Tibial nerve (tissue), 4 donors: ENCODE results near the gene FMO3. TPM values are rescaled to one million over a fixed set of nuclear protein-coding genes. Genes with fewer than 3 reads are reported as not detected.

ENCODE experiments used
- DNase-seq, 2 donors: peaks; one replicate each; pipeline ENCODE4 v3.0.0-alpha.2; 2019; ENCODE audit warnings: low spot score in 2 of 2
- H3K27ac ChIP-seq, 4 donors: fragments of 200-600 bp; sonication (generic) in 3 of 4; one replicate each; pipeline ENCODE4 v1.5.1; 2017 to 2019; ENCODE audit warnings: mild to moderate bottlenecking in 1 of 4
- H3K27me3 ChIP-seq, 2 donors: fragments of 200-600 bp; sonication (generic) in 1 of 2; one replicate each; pipeline versions ENCODE4 v1.5.1 to v1.6.0; 2017 to 2019
- H3K36me3 ChIP-seq, 3 donors: fragments of 200-600 bp; sonication (generic); one replicate each; pipeline ENCODE4 v1.5.1; 2018 to 2019
- H3K4me1 ChIP-seq, 4 donors: fragments of 200-600 bp; sonication (generic) in 3 of 4; one replicate each; pipeline ENCODE4 v1.5.1; 2017 to 2019
- H3K4me3 ChIP-seq, 4 donors: fragments of 200-600 bp; sonication (generic) in 3 of 4; one replicate each; pipeline ENCODE4 v1.5.1; 2017 to 2019; ENCODE audit warnings: mild to moderate bottlenecking in 1 of 4, moderate library complexity in 1 of 4
- H3K9me3 ChIP-seq, 4 donors: fragments of 200-600 bp; sonication (generic) in 3 of 4; one replicate each; pipeline ENCODE4 v1.5.1; 2017 to 2019
- EP300 ChIP-seq, 2 donors: sonication (generic); formaldehyde crosslinking; IDR thresholded peaks; one replicate each; pipeline ENCODE4 v1.6.1; 2017; ENCODE audit warnings: antibody characterized with exemption in 2 of 2, mild to moderate bottlenecking in 1 of 2
- POLR2A ChIP-seq, 2 donors: fragments of 450-650 bp; IDR thresholded peaks; one replicate each; pipeline ENCODE4 v1.6.1; 2017; ENCODE audit warnings: antibody characterized with exemption in 2 of 2, mild to moderate bottlenecking in 2 of 2, moderate library complexity in 2 of 2
- WGBS, 2 donors: methylation state at CpG; one replicate each; pipeline ENCODE4 v1.1.5; 2018; 5-methylcytosine and 5-hydroxymethylcytosine counted together
- small RNA-seq: library from RNA; depleted of rRNA; stranded (forward); fragments of <200 nt; gene quantifications from one replicate; pipeline ENCODE3, GENCODE V24; 2016
- total RNA-seq, 4 donors: library from RNA; depleted of rRNA; stranded (reverse); fragments of >200 nt; gene quantifications; one replicate each; pipeline ENCODE4 v1.1.0, GENCODE V29; 2016
- TF ChIP-seq, protein P1 (sequence below), 5 experiments: fragments of 200-600 bp in 3 of 5; fragments of 450-650 bp in 2 of 5; sonication (generic) in 3 of 5; IDR thresholded peaks; one replicate each; pipeline ENCODE4 v1.5.1; 2016 to 2019; ENCODE audit warnings: antibody characterized with exemption in 5 of 5, mild to moderate bottlenecking in 3 of 5, moderate library complexity in 2 of 5

FMO3 gene
- total RNA-seq, 4 donors from 2014 or later: 1.8 to 4.8 (median 3.1) TPM

DNA sequence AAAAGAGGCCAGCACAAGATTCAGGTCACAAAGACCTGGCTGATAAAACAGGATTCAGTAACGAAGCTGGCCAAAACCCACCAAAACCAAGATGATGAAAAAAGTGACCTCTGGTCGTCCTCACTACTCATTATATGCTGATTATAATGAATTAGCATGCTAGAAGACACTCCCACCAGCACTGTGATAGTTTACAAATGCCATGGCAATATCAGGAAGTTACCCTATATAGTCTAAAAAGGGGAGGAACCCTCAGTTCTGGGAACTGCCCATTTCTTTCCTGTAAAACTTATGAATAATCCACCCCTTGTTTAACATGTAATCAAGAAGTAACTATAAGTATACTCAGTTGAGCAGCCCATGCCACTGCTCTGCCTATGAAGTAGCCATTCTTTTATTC is 68.4 kb downstream of the FMO3 start:
- H3K36me3 ChIP-seq: no peaks in the 10 kb centered on the region
- no peaks in the 10 kb centered on the region for H3K27me3 ChIP-seq
- TF ChIP-seq, protein P1, sequence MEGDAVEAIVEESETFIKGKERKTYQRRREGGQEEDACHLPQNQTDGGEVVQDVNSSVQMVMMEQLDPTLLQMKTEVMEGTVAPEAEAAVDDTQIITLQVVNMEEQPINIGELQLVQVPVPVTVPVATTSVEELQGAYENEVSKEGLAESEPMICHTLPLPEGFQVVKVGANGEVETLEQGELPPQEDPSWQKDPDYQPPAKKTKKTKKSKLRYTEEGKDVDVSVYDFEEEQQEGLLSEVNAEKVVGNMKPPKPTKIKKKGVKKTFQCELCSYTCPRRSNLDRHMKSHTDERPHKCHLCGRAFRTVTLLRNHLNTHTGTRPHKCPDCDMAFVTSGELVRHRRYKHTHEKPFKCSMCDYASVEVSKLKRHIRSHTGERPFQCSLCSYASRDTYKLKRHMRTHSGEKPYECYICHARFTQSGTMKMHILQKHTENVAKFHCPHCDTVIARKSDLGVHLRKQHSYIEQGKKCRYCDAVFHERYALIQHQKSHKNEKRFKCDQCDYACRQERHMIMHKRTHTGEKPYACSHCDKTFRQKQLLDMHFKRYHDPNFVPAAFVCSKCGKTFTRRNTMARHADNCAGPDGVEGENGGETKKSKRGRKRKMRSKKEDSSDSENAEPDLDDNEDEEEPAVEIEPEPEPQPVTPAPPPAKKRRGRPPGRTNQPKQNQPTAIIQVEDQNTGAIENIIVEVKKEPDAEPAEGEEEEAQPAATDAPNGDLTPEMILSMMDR (IDR thresholded peaks at IDR 0.05): no peak
- no peak for TF ChIP-seq POLR2A (IDR thresholded peaks at IDR 0.05)
- TF ChIP-seq EP300 (IDR thresholded peaks at IDR 0.05): no peak
- H3K4me1 ChIP-seq: peaks cover 0 to 3% (median 0%) of the 10 kb centered on the region in 4 donors
- no peak for DNase-seq
- 85 to 86% methylated on average over 2 of the region's 2 CpGs for WGBS, 2 donors
- H3K4me3 ChIP-seq: no peak overlapping the region
- H3K27ac ChIP-seq: no peak overlapping the region
- no peaks in the 10 kb centered on the region for H3K9me3 ChIP-seq

DNA sequence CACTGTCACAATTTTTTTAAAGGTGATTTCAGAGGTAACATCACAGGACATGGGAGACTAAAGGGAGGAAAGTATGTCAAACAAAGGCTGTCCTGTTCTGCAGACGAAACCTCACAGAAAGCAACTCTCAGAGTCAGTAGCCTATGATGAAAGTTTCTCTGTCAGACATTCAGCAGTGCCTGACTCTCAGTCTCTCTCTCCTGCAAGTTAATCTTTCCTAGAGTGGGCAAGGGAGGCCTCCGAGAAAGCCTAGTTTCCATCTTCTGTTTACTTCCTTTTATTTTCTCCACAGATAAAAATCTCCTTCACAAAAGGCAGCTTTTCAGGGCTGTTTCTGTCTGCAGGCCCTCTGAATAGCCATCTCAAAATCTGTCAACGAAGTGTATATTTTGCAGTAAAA is 69.5 kb downstream of the FMO3 start:
- Histone ChIP-seq H3K27ac (no peak overlapping the region), H3K36me3 (no peaks in the 10 kb centered on the region), H3K4me1 (peaks cover 0 to 3% (median 0%) of the 10 kb centered on the region in 4 donors), H3K27me3 (no peaks in the 10 kb centered on the region), H3K9me3 (no peaks in the 10 kb centered on the region), H3K4me3 (no peak overlapping the region)
- no peak for TF ChIP-seq EP300 (IDR thresholded peaks at IDR 0.05)
- 39 to 48% methylated on average over 3 of the region's 3 CpGs for WGBS, 2 donors
- no peak for DNase-seq

DNA sequence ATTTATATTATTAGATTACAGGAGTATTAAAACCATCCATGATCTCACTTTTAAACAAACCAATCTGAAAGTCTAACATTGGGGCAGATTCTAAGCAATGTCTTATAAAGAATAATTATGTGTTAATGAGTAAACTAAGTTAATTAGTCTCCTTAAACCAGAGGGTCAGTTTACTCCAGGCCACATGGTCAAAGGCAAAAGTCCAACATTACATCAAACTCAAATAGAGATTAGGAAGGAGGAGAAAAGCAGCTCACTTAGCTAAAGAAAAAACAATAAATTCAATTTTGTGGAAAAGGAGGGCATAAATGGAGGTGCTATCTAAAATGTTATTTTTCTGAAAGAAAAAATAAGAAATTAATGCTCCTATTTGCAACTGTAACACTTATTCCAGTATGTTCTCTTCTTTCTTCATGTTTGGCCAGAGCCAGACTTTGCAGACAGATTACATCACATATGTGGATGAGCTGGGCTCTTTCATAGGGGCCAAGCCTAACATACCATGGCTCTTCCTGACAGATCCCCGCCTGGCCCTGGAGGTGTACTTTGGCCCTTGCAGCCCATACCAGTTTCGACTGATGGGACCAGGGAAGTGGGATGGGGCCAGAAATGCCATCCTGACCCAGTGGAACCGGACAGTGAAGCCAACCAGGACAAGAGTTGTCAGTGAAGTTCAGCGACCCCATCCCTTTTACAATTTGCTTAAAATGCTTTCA is 70.1 kb downstream of the FMO3 start:
- peaks cover 0 to 3% (median 0%) of the 10 kb centered on the region in 4 donors for H3K4me1 ChIP-seq
- 84 to 87% methylated on average over 4 of the region's 4 CpGs for WGBS, 2 donors
- TF ChIP-seq POLR2A (IDR thresholded peaks at IDR 0.05) (no peak), EP300 (IDR thresholded peaks at IDR 0.05) (no peak)
- TF ChIP-seq, protein P1 (IDR thresholded peaks at IDR 0.05): no peak
- no peaks in the 10 kb centered on the region for H3K27me3 ChIP-seq
- no peak overlapping the region for H3K27ac ChIP-seq
- H3K4me3 ChIP-seq: no peak overlapping the region
- no peaks in the 10 kb centered on the region for H3K36me3 ChIP-seq
- H3K9me3 ChIP-seq: no peaks in the 10 kb centered on the region
- no peak for DNase-seq

DNA sequence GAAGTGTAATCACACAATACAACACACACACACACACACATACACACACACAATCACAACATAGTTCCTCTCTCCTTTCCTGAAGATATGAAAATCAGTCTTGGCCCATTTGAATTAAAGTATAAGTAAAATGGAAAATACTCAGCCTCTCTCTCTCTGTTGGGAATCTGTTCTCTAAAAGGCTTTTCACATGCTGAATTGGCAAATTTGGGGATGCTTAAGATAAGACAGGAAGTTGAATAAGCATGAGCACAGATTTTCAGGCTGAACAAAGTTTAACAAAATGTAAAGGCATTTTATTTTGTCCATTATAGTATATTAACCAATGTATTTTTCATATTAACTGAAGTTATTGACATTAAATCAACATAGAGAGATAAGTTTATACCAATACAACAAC is 70.7 kb downstream of the FMO3 start:
- no peak overlapping the region for H3K27ac ChIP-seq
- no peaks in the 10 kb centered on the region for H3K27me3 ChIP-seq
- TF ChIP-seq, protein P1 (IDR thresholded peaks at IDR 0.05): no peak
- TF ChIP-seq EP300 (IDR thresholded peaks at IDR 0.05) (no peak), POLR2A (IDR thresholded peaks at IDR 0.05) (no peak)
- H3K4me3 ChIP-seq: no peak overlapping the region
- H3K9me3 ChIP-seq: no peaks in the 10 kb centered on the region
- H3K4me1 ChIP-seq: peaks cover 0 to 3% (median 0%) of the 10 kb centered on the region in 4 donors
- no peaks in the 10 kb centered on the region for H3K36me3 ChIP-seq
- DNase-seq: no peak

DNA sequence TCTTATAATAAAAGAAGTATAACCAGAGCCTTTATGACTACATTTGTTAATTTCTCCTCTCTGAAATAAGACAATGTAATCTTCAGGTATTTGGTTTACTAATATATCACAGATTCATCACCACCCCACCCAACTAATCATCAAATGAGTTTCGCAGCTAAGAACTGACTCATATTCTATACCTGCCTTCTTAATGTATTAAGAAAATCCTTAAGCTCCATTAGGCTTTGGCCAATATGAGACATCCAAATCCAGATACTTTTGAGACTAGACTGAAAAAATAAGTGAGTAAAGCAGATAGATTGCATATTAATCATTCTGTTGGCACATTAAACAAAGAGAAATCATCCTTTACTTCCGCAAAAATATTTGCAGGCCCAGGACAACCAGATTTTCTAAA is 75.7 kb downstream of the FMO3 start:
- Histone ChIP-seq H3K36me3 (no peaks in the 10 kb centered on the region), H3K27ac (no peak overlapping the region), H3K9me3 (no peaks in the 10 kb centered on the region), H3K4me1 (no peaks in the 10 kb centered on the region), H3K27me3 (no peaks in the 10 kb centered on the region), H3K4me3 (no peak overlapping the region)
- 92 to 93% methylated on average over 2 of the region's 2 CpGs for WGBS, 2 donors
- no peak for DNase-seq
- TF ChIP-seq, protein P1 (IDR thresholded peaks at IDR 0.05): no peak
- TF ChIP-seq EP300 (IDR thresholded peaks at IDR 0.05) (no peak), POLR2A (IDR thresholded peaks at IDR 0.05) (no peak)

Small RNAs within 50 kb of the gene (small RNA-seq; reads per million reads assigned to genes)
- gene MIR1295A: not detected

Other genes with a start within 250 kb of the FMO3 start
- gene MROH9, start 155.4 kb upstream of the FMO3 start, total RNA-seq: 1 to 10 TPM in 1 of 4 donors, not detected in 3; 3.9 TPM
- 10 to 100 TPM; 25.7 to 36.6 (median 33.7) TPM for gene FMO2, start 94.4 kb downstream of the FMO3 start, total RNA-seq
- 1 to 10 TPM in 1 of 4 donors, under 1 TPM in 3; 0.21 to 2.9 (median 0.67) TPM for gene FMO1, start 157.6 kb downstream of the FMO3 start, total RNA-seq
- 10 to 100 TPM in 1 of 4 donors, 1 to 10 TPM in 3; 2.4 to 27.3 (median 3.9) TPM for gene FMO4, start 223.3 kb downstream of the FMO3 start, total RNA-seq